ENCODE data around the gene ABCA13.

The ABCA13 gene

DNA sequence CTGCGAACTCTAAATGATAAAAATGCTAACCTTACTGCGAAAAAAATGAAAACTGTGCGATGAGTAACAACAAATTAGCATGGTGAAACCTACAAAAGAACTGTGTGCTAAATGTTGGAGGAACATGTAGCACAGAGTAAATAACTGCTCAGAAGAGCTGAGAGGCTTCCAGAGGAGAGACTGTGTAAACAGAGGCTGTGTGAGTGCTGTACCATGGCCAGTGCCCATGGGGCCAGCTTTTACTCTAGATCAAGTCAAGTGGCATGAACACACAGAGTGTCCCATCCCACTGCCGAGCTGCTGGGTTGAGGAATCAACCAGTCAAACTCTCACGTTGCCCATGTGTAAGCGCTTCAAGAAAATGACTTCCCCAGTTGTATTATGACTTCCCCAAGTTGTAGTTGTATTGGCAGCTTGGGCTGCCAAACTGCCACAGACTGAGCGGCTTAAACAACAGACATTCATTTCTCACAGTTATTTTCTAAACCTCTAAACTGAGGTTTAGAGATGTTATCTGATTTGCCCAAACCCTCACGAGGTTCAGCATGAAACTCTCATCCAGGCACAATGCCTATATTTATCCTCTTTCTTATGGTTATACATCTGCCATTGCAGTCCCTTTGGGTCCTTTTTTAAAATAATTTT, 270.7 kb downstream of the ABCA13 start:
- H3K9me3 ChIP-seq (ENCODE audit: insufficient read depth, low read depth, low read length) = no peaks in the 10 kb centered on the region
- no peaks in the 10 kb centered on the region for H3K36me3 ChIP-seq (ENCODE audit: insufficient read depth, low read length)
- H3K4me1 ChIP-seq (ENCODE audit: insufficient read depth, low read length) = no peaks in the 10 kb centered on the region
- WGBS = 97% methylated on average over 8 of the region's 8 CpGs
- no peaks in the 10 kb centered on the region for H3K27me3 ChIP-seq (ENCODE audit: insufficient read depth, low read length)
- H3K27ac ChIP-seq (ENCODE audit: low read depth, low read length) = no peak overlapping the region
- no peak overlapping the region for H3K9ac ChIP-seq (ENCODE audit: low read depth, low read length)
- no peak overlapping the region for H3K4me3 ChIP-seq (ENCODE audit: low read length)

DNA sequence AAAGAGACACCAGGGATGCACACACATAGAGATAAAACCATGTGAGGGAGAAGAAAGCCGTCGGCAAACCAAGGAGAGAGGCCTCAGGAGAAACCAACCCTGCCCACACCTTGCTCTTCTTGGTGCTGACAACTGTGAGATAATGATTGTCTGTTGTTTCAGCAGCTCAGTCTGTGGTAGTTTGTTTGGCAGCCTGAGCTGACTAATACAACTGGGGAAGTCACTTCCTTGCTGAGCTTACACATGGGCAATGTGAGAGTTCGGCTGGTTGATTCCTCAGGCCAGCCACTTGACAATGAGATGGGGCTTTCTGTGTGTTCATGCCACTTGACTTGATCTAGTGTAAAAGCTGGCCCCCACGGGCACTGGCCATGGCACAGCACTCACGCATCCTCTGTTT, 271.8 kb downstream of the ABCA13 start:
- no peaks in the 10 kb centered on the region for H3K27me3 ChIP-seq (ENCODE audit: insufficient read depth, low read length)
- no peaks in the 10 kb centered on the region for H3K9me3 ChIP-seq (ENCODE audit: insufficient read depth, low read depth, low read length)
- no peaks in the 10 kb centered on the region for H3K36me3 ChIP-seq (ENCODE audit: insufficient read depth, low read length)
- no peak overlapping the region for H3K9ac ChIP-seq (ENCODE audit: low read depth, low read length)
- H3K4me1 ChIP-seq (ENCODE audit: insufficient read depth, low read length) = no peaks in the 10 kb centered on the region
- WGBS = 94% methylated on average over 5 of the region's 5 CpGs
- no peak overlapping the region for H3K27ac ChIP-seq (ENCODE audit: low read depth, low read length)
- no peak overlapping the region for H3K4me3 ChIP-seq (ENCODE audit: low read length)

- Histone ChIP-seq H3K27ac (ENCODE audit: low read depth, low read length) (no peak overlapping the region), H3K4me1 (ENCODE audit: insufficient read depth, low read length) (no peaks in the 10 kb centered on the region), H3K9me3 (ENCODE audit: insufficient read depth, low read depth, low read length) (no peaks in the 10 kb centered on the region), H3K36me3 (ENCODE audit: insufficient read depth, low read length) (no peaks in the 10 kb centered on the region), H3K4me3 (ENCODE audit: low read length) (no peak overlapping the region), H3K9ac (ENCODE audit: low read depth, low read length) (no peak overlapping the region), H3K27me3 (ENCODE audit: insufficient read depth, low read length) (no peaks in the 10 kb centered on the region)
These were observed 275.5 kb downstream of the ABCA13 start for GRCh38 chr7:48446721-48447120.

DNA sequence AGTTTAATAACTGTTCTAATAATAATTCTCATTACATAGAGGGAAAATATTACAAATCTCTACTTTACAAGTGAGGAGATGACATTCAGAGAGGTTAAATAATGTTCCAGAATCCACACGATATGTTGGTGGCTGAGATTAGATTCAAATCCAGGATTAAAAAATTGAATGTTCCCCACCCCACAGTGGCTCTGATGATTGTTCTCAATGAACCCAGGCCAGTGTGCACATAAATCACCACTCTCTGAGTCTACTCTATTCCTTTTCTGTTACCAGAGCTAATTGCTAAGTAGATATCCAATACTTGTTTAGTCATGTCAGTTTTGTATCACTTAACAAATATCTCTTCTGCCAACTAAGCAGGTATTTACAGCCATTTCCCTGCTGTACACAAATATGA, 281.0 kb downstream of the ABCA13 start:
- H3K27ac ChIP-seq (ENCODE audit: low read depth, low read length) = no peak overlapping the region
- no peak overlapping the region for H3K4me3 ChIP-seq (ENCODE audit: low read length)
- H3K9ac ChIP-seq (ENCODE audit: low read depth, low read length) = no peak overlapping the region
- H3K9me3 ChIP-seq (ENCODE audit: insufficient read depth, low read depth, low read length) = no peaks in the 10 kb centered on the region
- no peaks in the 10 kb centered on the region for H3K4me1 ChIP-seq (ENCODE audit: insufficient read depth, low read length)
- no peaks in the 10 kb centered on the region for H3K27me3 ChIP-seq (ENCODE audit: insufficient read depth, low read length)
- H3K36me3 ChIP-seq (ENCODE audit: insufficient read depth, low read length) = no peaks in the 10 kb centered on the region
- WGBS = 100% methylated on average over 1 of the region's 1 CpG

GRCh38 chr7:48454750-48455192, 283.5 kb downstream of the ABCA13 start:
- H3K27ac ChIP-seq (ENCODE audit: low read depth, low read length) = no peak overlapping the region
- H3K4me1 ChIP-seq (ENCODE audit: insufficient read depth, low read length) = no peaks in the 10 kb centered on the region
- WGBS = 97% methylated on average over 38 of the region's 38 CpGs
- no peaks in the 10 kb centered on the region for H3K27me3 ChIP-seq (ENCODE audit: insufficient read depth, low read length)
- H3K9me3 ChIP-seq (ENCODE audit: insufficient read depth, low read depth, low read length) = no peaks in the 10 kb centered on the region
- no peak overlapping the region for H3K9ac ChIP-seq (ENCODE audit: low read depth, low read length)
- no peaks in the 10 kb centered on the region for H3K36me3 ChIP-seq (ENCODE audit: insufficient read depth, low read length)
- no peak overlapping the region for H3K4me3 ChIP-seq (ENCODE audit: low read length)

GRCh38 chr7:48455363-48455762, 284.1 kb downstream of the ABCA13 start:
- 97% methylated on average over 17 of the region's 17 CpGs for WGBS
- no peaks in the 10 kb centered on the region for H3K36me3 ChIP-seq (ENCODE audit: insufficient read depth, low read length)
- no peaks in the 10 kb centered on the region for H3K27me3 ChIP-seq (ENCODE audit: insufficient read depth, low read length)
- no peaks in the 10 kb centered on the region for H3K4me1 ChIP-seq (ENCODE audit: insufficient read depth, low read length)
- no peak overlapping the region for H3K4me3 ChIP-seq (ENCODE audit: low read length)
- no peak overlapping the region for H3K9ac ChIP-seq (ENCODE audit: low read depth, low read length)
- H3K27ac ChIP-seq (ENCODE audit: low read depth, low read length) = no peak overlapping the region
- no peaks in the 10 kb centered on the region for H3K9me3 ChIP-seq (ENCODE audit: insufficient read depth, low read depth, low read length)

DNA sequence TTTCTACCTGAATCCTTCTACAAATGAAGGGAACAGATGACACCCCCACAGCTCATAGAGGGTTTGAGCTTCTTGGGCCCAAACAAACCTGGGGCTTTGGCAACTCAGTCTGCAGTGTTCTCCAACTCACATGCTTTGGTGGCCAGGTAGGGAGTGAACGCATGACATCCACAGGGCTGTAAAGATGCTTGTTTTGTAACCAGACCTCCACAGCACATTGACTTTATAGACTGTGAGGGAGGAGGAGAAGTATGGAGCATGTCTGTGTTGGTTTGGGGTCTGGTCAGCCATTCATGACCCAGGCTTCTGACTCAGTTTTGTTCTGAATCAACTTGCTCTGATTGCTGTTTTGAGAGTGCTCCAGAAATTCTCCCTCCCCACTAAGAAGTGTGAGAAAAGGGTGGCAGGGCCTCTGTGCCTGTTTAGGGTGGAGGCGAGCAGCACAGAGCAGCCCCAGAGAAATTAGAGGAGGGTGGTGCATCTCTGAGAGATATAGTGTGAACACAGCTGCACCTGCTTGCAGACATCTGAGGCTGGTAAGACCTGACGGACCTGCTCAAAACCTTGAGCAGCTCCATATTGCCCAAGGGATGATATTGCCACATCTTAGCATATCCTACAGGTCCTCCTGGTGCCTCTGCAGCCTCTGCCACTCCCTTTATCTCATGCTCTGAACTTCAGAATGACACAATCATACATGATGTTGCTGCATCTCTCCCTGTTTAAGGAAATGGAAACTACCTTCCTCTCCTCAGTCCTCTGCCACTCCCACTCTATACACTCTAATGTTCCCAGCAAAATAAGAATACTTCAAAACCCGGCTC, 287.7 kb downstream of the ABCA13 start:
- 85% methylated on average over 4 of the region's 4 CpGs for WGBS

GRCh38 chr7:48466713-48467112, 295.5 kb downstream of the ABCA13 start:
- Histone ChIP-seq H3K27me3 (ENCODE audit: insufficient read depth, low read length) (no peaks in the 10 kb centered on the region), H3K9ac (ENCODE audit: low read depth, low read length) (no peak overlapping the region), H3K4me3 (ENCODE audit: low read length) (no peak overlapping the region), H3K36me3 (ENCODE audit: insufficient read depth, low read length) (no peaks in the 10 kb centered on the region), H3K9me3 (ENCODE audit: insufficient read depth, low read depth, low read length) (no peaks in the 10 kb centered on the region), H3K27ac (ENCODE audit: low read depth, low read length) (no peak overlapping the region), H3K4me1 (ENCODE audit: insufficient read depth, low read length) (peaks cover 13% of the 10 kb centered on the region; the same call in 1 of the 2 replicates)
- WGBS = 82% methylated on average over 4 of the region's 4 CpGs

More for the DNA sequence above, 287.7 kb downstream of the ABCA13 start:
- Histone ChIP-seq H3K36me3 (ENCODE audit: insufficient read depth, low read length) (no peaks in the 10 kb centered on the region), H3K27me3 (ENCODE audit: insufficient read depth, low read length) (no peaks in the 10 kb centered on the region), H3K9ac (ENCODE audit: low read depth, low read length) (no peak overlapping the region), H3K9me3 (ENCODE audit: insufficient read depth, low read depth, low read length) (no peaks in the 10 kb centered on the region), H3K4me3 (ENCODE audit: low read length) (no peak overlapping the region), H3K4me1 (ENCODE audit: insufficient read depth, low read length) (no peaks in the 10 kb centered on the region), H3K27ac (ENCODE audit: low read depth, low read length) (no peak overlapping the region)

DNA sequence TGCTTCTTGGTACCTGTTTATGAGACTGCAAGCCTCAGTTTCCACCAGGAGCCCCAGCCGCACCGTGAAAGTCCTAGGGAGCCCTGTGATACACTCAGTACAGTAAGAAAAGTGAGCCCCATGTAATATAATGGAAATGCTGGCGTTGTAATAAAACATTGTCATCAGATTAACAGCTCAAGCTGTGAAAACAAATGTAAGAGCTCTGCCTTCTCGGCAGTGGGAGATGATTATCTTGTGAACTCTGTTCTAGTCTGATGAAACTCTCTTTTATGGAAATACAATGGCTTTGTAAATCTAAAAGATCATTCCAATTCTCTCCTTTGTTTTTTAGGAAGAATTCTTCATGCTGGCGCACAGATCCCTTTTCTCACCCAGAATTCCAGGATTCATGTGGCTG, 299.9 kb downstream of the ABCA13 start:
- Histone ChIP-seq H3K36me3 (ENCODE audit: insufficient read depth, low read length) (no peaks in the 10 kb centered on the region), H3K9ac (ENCODE audit: low read depth, low read length) (no peak overlapping the region), H3K4me1 (ENCODE audit: insufficient read depth, low read length) (peaks cover 19% of the 10 kb centered on the region; the same call in 1 of the 2 replicates), H3K27ac (ENCODE audit: low read depth, low read length) (no peak overlapping the region), H3K4me3 (ENCODE audit: low read length) (no peak overlapping the region), H3K27me3 (ENCODE audit: insufficient read depth, low read length) (no peaks in the 10 kb centered on the region), H3K9me3 (ENCODE audit: insufficient read depth, low read depth, low read length) (no peaks in the 10 kb centered on the region)
- WGBS = 85% methylated on average over 5 of the region's 5 CpGs

DNA sequence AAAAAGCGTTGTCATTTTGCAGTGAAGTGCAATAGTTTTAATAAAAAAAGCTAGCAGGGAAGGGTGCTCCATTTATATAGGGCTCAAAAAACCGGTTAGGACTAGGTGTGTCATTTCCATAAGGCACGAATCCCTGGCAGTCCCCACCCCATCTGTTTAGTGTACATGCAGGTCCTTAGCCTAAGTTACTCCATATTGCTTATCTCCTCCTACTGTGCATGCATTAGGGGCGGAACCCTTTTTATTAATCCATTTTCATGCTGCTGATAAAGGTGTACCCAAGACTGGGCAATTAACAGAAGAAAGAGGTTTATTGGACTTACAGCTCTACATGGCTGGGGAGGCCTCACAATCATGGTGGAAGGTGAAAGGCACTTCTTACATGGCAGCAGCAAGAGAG, 301.4 kb downstream of the ABCA13 start:
- 95% methylated on average over 4 of the region's 4 CpGs for WGBS
- no peaks in the 10 kb centered on the region for H3K36me3 ChIP-seq (ENCODE audit: insufficient read depth, low read length)
- peaks cover 15% of the 10 kb centered on the region; the same call in 1 of the 2 replicates for H3K4me1 ChIP-seq (ENCODE audit: insufficient read depth, low read length)
- H3K27me3 ChIP-seq (ENCODE audit: insufficient read depth, low read length) = no peaks in the 10 kb centered on the region
- H3K9me3 ChIP-seq (ENCODE audit: insufficient read depth, low read depth, low read length) = no peaks in the 10 kb centered on the region
- no peak overlapping the region for H3K9ac ChIP-seq (ENCODE audit: low read depth, low read length)
- H3K4me3 ChIP-seq (ENCODE audit: low read length) = no peak overlapping the region
- no peak overlapping the region for H3K27ac ChIP-seq (ENCODE audit: low read depth, low read length)

GRCh38 chr7:48473205-48473865, 302.1 kb downstream of the ABCA13 start:
- no peak overlapping the region for H3K27ac ChIP-seq (ENCODE audit: low read depth, low read length)
- no peaks in the 10 kb centered on the region for H3K36me3 ChIP-seq (ENCODE audit: insufficient read depth, low read length)
- 84% methylated on average over 6 of the region's 6 CpGs for WGBS
- peaks cover 15% of the 10 kb centered on the region; the same call in 1 of the 2 replicates for H3K4me1 ChIP-seq (ENCODE audit: insufficient read depth, low read length)
- no peaks in the 10 kb centered on the region for H3K27me3 ChIP-seq (ENCODE audit: insufficient read depth, low read length)
- H3K9ac ChIP-seq (ENCODE audit: low read depth, low read length) = no peak overlapping the region
- no peaks in the 10 kb centered on the region for H3K9me3 ChIP-seq (ENCODE audit: insufficient read depth, low read depth, low read length)
- H3K4me3 ChIP-seq (ENCODE audit: low read length) = no peak overlapping the region
